Measurements from ENCODE around the gene IQSEC3.

IQSEC3 gene

GRCh38 chr12:84056-84455 lies 17.5 kb downstream of the IQSEC3 start:
- DNase-seq, result no peak

- no peak for DNase-seq
Observed at GRCh38 chr12:85191-85666, 18.7 kb downstream of the IQSEC3 start.

- DNase-seq, result no peak
Observed at GRCh38 chr12:87315-87714, 20.7 kb downstream of the IQSEC3 start.

- no peak for DNase-seq
Observed at GRCh38 chr12:87856-88255, 21.3 kb downstream of the IQSEC3 start.

DNA sequence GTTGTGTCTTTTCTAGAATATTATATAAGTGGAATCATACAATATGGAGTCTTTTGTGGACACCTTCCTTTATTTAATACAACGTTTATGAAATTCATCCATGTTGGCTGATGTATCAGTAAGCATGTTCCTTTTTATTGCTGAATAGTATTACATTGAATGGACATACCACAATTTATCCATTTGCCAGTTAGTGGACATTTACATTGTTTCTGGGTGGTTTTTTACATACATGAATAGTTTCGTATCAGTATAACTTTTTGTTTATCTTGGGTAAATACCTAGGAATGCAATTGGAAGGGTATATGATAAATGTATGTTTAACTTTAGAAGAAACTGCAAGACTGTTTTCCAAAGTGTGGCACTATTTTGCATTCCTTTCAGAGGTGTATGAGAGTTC lies 23.1 kb downstream of the IQSEC3 start:
- DNase-seq, result no peak

GRCh38 chr12:91213-91612 lies 24.6 kb downstream of the IQSEC3 start:
- no peak for DNase-seq

GRCh38 chr12:93266-94005 lies 26.9 kb downstream of the IQSEC3 start:
- DNase-seq, result no peak

GRCh38 chr12:96543-96942 lies 30.0 kb downstream of the IQSEC3 start:
- no peak for DNase-seq

DNA sequence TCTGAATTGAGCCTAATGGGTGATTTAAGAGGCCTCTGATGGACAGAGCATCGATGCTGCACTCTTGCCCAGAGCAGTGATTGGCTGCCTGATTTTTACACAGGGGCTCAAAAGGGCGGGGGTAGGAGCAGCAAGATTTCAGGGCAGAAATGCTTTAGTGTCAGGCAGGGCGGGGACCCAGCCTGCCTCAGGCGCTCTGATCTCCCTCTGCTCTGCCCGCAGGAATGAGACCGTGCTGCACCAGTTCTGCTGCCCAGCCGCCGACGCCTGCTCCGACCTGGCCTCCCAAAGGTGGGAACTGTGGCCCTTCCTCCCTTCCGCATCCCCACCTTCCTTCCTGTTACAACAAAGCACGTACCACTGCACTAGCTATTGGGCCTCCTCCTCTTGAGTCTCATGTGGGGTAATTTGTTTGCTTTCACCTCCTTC lies 32.4 kb downstream of the IQSEC3 start:
- DNase-seq, result no peak

DNA sequence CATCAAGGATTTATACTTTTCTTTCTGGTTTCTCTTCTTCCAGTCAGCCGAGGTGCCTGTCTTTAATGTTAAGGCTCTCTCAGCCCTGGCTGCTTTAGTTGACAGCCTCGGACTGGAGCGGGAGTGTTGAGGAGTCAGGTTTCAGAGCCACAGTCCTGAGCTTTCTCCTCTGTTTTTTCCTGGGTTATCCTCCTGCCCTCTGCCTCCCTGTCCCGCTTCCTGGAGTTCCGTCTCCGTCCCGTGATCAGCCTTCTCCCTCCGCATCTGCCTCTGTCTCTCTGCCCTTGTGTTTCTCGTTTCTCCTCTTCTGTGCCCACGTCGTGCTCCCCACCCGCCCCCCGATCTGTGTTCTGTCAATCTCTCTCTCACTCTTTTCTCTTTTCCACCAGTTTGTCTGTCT lies 33.0 kb downstream of the IQSEC3 start:
- no peak for DNase-seq

DNA sequence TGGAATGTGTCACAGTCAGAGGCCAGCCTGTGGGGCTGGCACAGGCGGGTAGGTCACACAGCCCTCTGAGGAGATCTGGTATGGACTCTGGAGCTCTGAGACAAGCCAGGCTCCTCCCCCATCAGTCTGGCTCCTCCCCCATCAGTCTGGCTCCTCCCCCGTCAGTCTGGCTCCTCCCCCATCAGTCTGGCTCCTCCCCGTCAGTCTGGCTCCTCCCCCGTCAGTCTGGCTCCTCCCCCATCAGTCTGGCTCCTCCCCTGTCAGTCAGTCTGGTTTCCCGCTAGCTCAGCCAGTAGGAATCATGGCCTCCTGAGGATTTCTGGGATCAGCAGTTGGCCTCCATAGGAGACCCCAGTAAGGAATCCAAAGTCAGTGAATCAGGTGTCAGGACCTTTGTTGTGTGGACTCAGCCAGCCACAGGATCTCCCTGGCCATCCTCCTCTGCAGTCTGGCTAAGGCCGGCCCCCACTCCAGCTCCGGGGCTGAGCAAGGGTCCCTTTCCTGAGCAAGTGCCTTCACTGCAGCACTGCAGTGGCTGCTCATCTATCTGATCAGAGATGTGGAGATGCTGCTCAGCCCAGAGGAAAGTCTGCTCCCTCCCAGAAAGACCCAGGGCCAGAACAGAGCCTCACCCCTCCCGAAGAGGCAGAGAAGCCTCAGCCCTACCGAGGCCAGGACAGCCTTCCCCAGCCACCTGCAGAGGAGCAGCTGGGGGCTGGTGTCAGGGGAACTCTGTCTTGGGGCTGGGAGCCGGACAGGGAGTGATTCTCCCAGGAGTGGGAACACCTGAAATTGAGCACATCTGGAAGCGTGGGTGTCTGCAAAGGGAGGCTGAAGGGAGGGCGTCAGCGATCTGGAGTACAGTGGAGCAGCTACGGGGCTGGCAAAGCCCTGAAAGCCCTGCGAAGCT lies 35.7 kb downstream of the IQSEC3 start:
- DNase-seq, result no peak

- DNase-seq, result no peak
Observed at GRCh38 chr12:102879-103168, 36.3 kb downstream of the IQSEC3 start.

GRCh38 chr12:103169-103981 lies 36.8 kb downstream of the IQSEC3 start:
- no peak for DNase-seq

GRCh38 chr12:104551-105081 lies 38.0 kb downstream of the IQSEC3 start:
- no peak for DNase-seq

- DNase-seq, result no peak
Observed at GRCh38 chr12:105696-106095, 39.1 kb downstream of the IQSEC3 start.

GRCh38 chr12:106118-106591 lies 39.6 kb downstream of the IQSEC3 start:
- no peak for DNase-seq

- no peak for DNase-seq
Observed at GRCh38 chr12:108594-108993, 42.0 kb downstream of the IQSEC3 start.

GRCh38 chr12:109446-109845 lies 42.9 kb downstream of the IQSEC3 start:
- DNase-seq, result no peak

- DNase-seq, result no peak
Observed at GRCh38 chr12:109872-110271, 43.3 kb downstream of the IQSEC3 start.

GRCh38 chr12:111699-112493 lies 45.3 kb downstream of the IQSEC3 start:
- DNase-seq, result no peak

DNA sequence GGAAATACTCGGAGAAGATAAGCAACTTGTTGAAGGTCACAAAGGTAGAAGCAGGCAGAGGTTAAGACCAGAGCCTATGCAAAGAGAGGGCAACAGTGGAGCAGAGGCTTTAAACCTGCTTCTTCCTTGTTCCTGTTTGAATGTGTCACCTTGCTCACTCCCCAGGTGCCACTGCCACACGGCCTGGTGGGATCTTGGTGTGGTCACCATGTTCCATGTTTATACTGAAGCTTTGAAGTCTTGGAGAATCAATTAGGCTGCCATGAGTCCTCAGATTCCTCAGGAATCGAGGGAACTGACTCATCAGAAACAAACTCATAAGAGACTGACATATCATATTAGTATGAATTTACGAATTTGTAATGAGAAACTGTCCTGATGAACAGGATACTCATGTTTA lies 46.8 kb downstream of the IQSEC3 start:
- no peak for DNase-seq

DNA sequence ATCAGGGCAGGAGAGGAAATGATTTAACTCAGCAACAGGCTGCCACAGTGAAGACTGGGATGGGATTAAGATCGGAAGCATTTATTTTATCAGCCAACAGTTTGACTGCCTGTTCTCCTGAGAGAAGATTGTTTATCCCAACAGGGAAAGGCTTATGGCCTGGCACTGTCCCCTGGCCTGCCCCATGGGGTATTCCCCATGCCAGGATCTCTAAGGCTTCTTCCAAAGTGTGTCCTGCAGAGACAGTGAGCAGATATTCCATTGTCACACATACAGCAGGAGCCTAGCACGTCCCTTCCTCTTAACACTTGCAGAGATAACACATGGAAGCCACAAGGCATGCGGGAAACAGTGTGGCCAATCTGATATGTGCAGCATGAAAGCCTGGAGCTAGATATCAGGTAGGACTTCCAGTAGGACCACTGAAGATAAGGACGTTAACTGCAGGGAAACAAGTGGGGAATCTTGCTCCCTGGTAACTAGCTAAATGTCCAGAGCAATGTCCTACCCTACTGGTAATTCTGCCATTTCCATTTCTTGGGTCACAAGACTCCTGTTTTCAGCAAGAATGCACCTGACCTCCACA lies 48.2 kb downstream of the IQSEC3 start:
- no peak for DNase-seq

Data from stimulated activated CD4-positive, alpha-beta T cell treated with anti-CD3 and anti-CD28 coated beads, Interleukin-4, amount 100 ng/mL, for 24 hours (primary cell).